HCT116 (cell line): ENCODE results near the gene RAET1L. TPM values are rescaled to one million over a fixed set of nuclear protein-coding genes. Genes with fewer than 3 reads are reported as not detected.

Source experiments
- ATAC-seq: fragments of 200-7000 bp; cut with Tn5 transposase; 2 replicates; pipeline ENCODE4 v1.9.1; 2020; ENCODE audit warnings: mild to moderate bottlenecking, moderate library complexity
- BruUV-seq: library from RNA; stranded (reverse); fragments of 400-500 nt; replicated peaks from 2 replicates; lab custom pipeline; 2021; lab: Mats Ljungman, UMichigan
- CTCF ChIA-PET: fragments of 300-600 bp; sonication (Branson Sonifier 250); formaldehyde crosslinking; loops from one replicate; lab custom pipeline; 2021; ENCODE audit warnings: antibody characterized with exemption; lab: Charles Lee
- POLR2A ChIA-PET: fragments of 300-600, 350-600 bp; sonication (Branson Sonifier 250); formaldehyde crosslinking; loops from one replicate; lab custom pipeline; 2021; ENCODE audit warnings: antibody characterized with exemption; lab: Charles Lee
- RAD21 ChIA-PET, 2 experiments: fragments of 300-600 bp; sonication (Branson Sonifier 250); formaldehyde crosslinking; loops; one replicate each; lab custom pipeline; 2023; ENCODE audit warnings: low total read pairs in 2 of 2; ENCODE audit not compliant: uncharacterized antibody in 2 of 2, unreplicated experiment in 2 of 2, low non-redundant PET in 1 of 2; lab: Charles Lee
- DNase-seq: peaks from one replicate; pipeline ENCODE4 v3.0.0-alpha.2; 2010; ENCODE audit warnings: low read depth, low spot score
- H2AFZ ChIP-seq: fragments of 200-600 bp; shearing (Covaris generic), sonication (generic); 2 replicates; pipeline ENCODE4 v1.6.1; 2017; ENCODE audit warnings: low read depth, mixed run types, mixed read lengths, antibody characterized with exemption, low read length; ENCODE audit not compliant: poor library complexity, severe bottlenecking
- H3K27ac ChIP-seq: 2 replicates; pipeline ENCODE4 v1.5.1; 2012; ENCODE audit warnings: low read depth, low read length
- H3K27me3 ChIP-seq: fragments of 200-600 bp; sonication (generic); 2 replicates; pipeline ENCODE4 v1.6.1; 2016; ENCODE audit warnings: mixed run types, low read length, mixed read lengths; ENCODE audit not compliant: insufficient read depth
- H3K36me3 ChIP-seq, 2 experiments: fragments of 200-500 bp in 1 of 2; fragments of 200-600 bp in 1 of 2; sonication (Bioruptor generic) in 1 of 2; sonication (generic) in 1 of 2; 2 replicates each; pipeline versions ENCODE4 v1.5.1 to v1.6.1; 2014 to 2016; ENCODE audit warnings: low read length in 2 of 2, inconsistent platforms in 1 of 2, mixed read lengths in 1 of 2, mixed run types in 1 of 2; ENCODE audit not compliant: insufficient read depth in 2 of 2, control insufficient read depth in 1 of 2
- H3K4me1 ChIP-seq, 2 experiments: fragments of 200-600 bp in 1 of 2; sonication (generic) in 1 of 2; 2 replicates each; pipeline versions ENCODE4 v1.5.1 to v1.6.1; 2012 to 2017; ENCODE audit warnings: low read length in 2 of 2, inconsistent platforms in 1 of 2, mild to moderate bottlenecking in 1 of 2, mixed read lengths in 1 of 2, mixed run types in 1 of 2, moderate library complexity in 1 of 2; ENCODE audit not compliant: insufficient read depth in 2 of 2, control insufficient read depth in 1 of 2
- H3K4me2 ChIP-seq: fragments of 200-600 bp; sonication (generic); 2 replicates; pipeline ENCODE4 v1.6.1; 2017; ENCODE audit warnings: mixed run types, low read length, mixed read lengths
- H3K4me3 ChIP-seq, 2 experiments: fragments of 200-600 bp in 1 of 2; sonication (generic) in 1 of 2; replicated peaks in 1 of 2; 2 replicates each; pipeline ENCODE4 v1.5.1; 2011 to 2016; ENCODE audit warnings: low read length in 2 of 2, control low read depth in 1 of 2, low read depth in 1 of 2, mild to moderate bottlenecking in 1 of 2, mixed read lengths in 1 of 2, mixed run types in 1 of 2
- H3K79me2 ChIP-seq: fragments of 200-600 bp; sonication (generic); 2 replicates; pipeline ENCODE4 v1.6.1; 2017; ENCODE audit warnings: mild to moderate bottlenecking, mixed run types, low read length, moderate library complexity, mixed read lengths; ENCODE audit not compliant: insufficient read depth
- H3K9ac ChIP-seq: fragments of 200-600 bp; sonication (generic); 2 replicates; pipeline ENCODE4 v1.6.1; 2016; ENCODE audit warnings: low read length, mixed read lengths
- H3K9me2 ChIP-seq: fragments of 200-600 bp; sonication (generic), shearing (Covaris generic); 2 replicates; pipeline ENCODE4 v1.6.1; 2017; ENCODE audit warnings: mixed run types, mild to moderate bottlenecking, moderate library complexity; ENCODE audit not compliant: insufficient read depth
- H3K9me3 ChIP-seq, 2 experiments: fragments of 200-500 bp in 1 of 2; fragments of 200-600 bp in 1 of 2; sonication (Bioruptor generic) in 1 of 2; sonication (generic) in 1 of 2; 2 replicates each; pipeline ENCODE4 v1.6.1; 2014 to 2017; ENCODE audit warnings: low read length in 2 of 2, mixed read lengths in 2 of 2, inconsistent platforms in 1 of 2, low read depth in 1 of 2, mild to moderate bottlenecking in 1 of 2, mixed run types in 1 of 2, moderate library complexity in 1 of 2; ENCODE audit not compliant: control insufficient read depth in 1 of 2, insufficient read depth in 1 of 2
- H4K20me1 ChIP-seq: fragments of 200-600 bp; sonication (generic), shearing (Covaris generic); 2 replicates; pipeline ENCODE4 v1.6.1; 2017; ENCODE audit warnings: mixed run types, mild to moderate bottlenecking, moderate library complexity; ENCODE audit not compliant: insufficient read depth
- CEBPB ChIP-seq: IDR thresholded peaks from 2 replicates; pipeline ENCODE4 v1.6.1; 2012; ENCODE audit warnings: low read depth
- EZH2phosphoT487 ChIP-seq: fragments of 200-600 bp; IDR thresholded peaks from 2 replicates; pipeline ENCODE4 v1.6.1; 2018; ENCODE audit warnings: antibody characterized with exemption, borderline replicate concordance
- POLR2A ChIP-seq: IDR thresholded peaks from 2 replicates; pipeline ENCODE4 v1.7.0; 2011; ENCODE audit warnings: borderline replicate concordance; ENCODE audit not compliant: insufficient read depth, insufficient read length; ENCODE audit errors: extremely low read depth
- POLR2AphosphoS5 ChIP-seq: IDR thresholded peaks from 2 replicates; pipeline ENCODE4 v1.6.1; 2011; ENCODE audit warnings: mild to moderate bottlenecking, low read depth, low read length, moderate library complexity
- SIN3A ChIP-seq: IDR thresholded peaks from 2 replicates; pipeline ENCODE4 v1.6.1; 2012; ENCODE audit warnings: low read depth
- SP1 ChIP-seq: IDR thresholded peaks from 2 replicates; pipeline ENCODE4 v1.6.1; 2012; ENCODE audit warnings: low read depth
- SRF ChIP-seq: IDR thresholded peaks from 2 replicates; pipeline ENCODE4 v1.6.1; 2012; ENCODE audit warnings: low read depth
- YY1 ChIP-seq: IDR thresholded peaks from 2 replicates; pipeline ENCODE4 v1.6.1; 2011; ENCODE audit warnings: low read length, low read depth, moderate library complexity, mild to moderate bottlenecking; ENCODE audit not compliant: insufficient replicate concordance; ENCODE audit errors: extremely low read depth
- ZFX ChIP-seq: fragments of 450-650 bp; IDR thresholded peaks from 2 replicates; pipeline ENCODE4 v1.6.1; 2017
- ZNF274 ChIP-seq: fragments of 200-500 bp; sonication (Bioruptor generic); IDR thresholded peaks from 2 replicates; pipeline ENCODE4 v1.6.1; 2014; ENCODE audit warnings: mild to moderate bottlenecking, low read depth, low read length, inconsistent platforms
- intact Hi-C: fragments of 100-400 bp; cut with micrococcal nuclease; formaldehyde crosslinking; loops from 2 replicates; pipeline ENCODE4 v1.10.0; 2022
- total RNA-seq: library from RNA; stranded (reverse); gene quantifications from one replicate; pipeline ENCODE4 v1.2.1, GENCODE V29; 2021; ENCODE audit not compliant: unreplicated experiment
- TF ChIP-seq, protein P1 (sequence below): IDR thresholded peaks from 2 replicates; pipeline ENCODE4 v1.6.1; 2011; ENCODE audit warnings: mild to moderate bottlenecking, low read length, moderate library complexity; ENCODE audit not compliant: insufficient replicate concordance; ENCODE audit errors: extremely low read depth
- TF ChIP-seq, protein P2 (sequence below): IDR thresholded peaks from 2 replicates; pipeline ENCODE4 v1.6.1; 2012; ENCODE audit warnings: low read depth

The RAET1L gene
- total RNA-seq, 1 experiment from 2014 or later = 1.5 TPM

DNA sequence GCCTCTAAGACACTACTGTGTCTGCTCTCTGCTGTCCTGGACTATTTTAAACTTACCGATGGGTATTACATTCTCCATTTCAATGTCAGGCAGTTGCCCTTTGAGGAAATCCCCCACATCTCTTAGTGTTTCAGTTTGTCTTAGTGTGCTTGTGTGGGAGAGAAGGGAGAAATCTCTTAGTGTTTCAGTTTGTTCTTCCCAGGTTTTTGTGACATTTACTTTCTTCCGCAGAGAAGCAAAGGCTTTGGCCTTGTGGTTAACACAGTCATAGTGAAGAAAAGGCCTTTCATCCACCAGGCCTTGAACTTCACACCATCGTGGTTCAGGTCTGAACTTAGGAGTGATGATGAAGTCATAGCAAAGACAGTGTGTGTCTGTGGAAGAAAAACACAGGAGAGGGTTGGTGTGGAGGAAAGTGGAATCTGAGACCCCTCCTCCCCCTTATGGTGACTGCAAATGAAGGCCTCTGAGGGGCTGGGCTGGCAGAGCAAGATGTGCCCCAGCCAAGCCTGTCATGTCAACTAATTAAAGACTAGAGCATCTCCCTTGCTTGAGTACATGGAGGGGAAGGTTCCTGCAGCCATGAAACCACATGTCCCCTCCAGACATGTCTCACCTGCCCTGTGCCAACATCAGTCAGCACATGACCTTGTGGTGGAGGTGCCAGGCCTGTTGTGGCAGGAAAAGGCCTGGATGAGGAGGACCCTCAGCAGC, 23.9 kb downstream of the RAET1L start:
- DNase-seq = no peak
- Histone ChIP-seq H3K27ac (no peak overlapping the region), H3K9ac (no peak overlapping the region), H3K4me3 (no peak overlapping the region), H3K9me3 (no peaks in the 10 kb centered on the region), H3K27me3 (no peaks in the 10 kb centered on the region), H4K20me1 (no peaks in the 10 kb centered on the region), H3K36me3 (peaks cover 0 to 2% of the 10 kb centered on the region in 2 experiments; a peak in 1 of 4 replicates), H3K9me2 (no peaks in the 10 kb centered on the region), H3K79me2 (no peaks in the 10 kb centered on the region), H3K4me1 (peaks cover 9 to 17% of the 10 kb centered on the region in 2 experiments; a peak in 3 of 4 replicates), H2AFZ (no peak overlapping the region), H3K4me2 (no peak overlapping the region)
- ChIA-PET POLR2A (no interaction called here), RAD21 (no interaction called here), CTCF (no interaction called here)
- TF ChIP-seq SRF (no peak), YY1 (no peak), CEBPB (no peak)
- intact Hi-C loops = loop anchor here (10.0 kb wide), 1 partner anchor 813 kb away; no protein-coding TSS in a partner anchor
- no peak for ATAC-seq
- BruUV-seq = no TSS peak

DNA sequence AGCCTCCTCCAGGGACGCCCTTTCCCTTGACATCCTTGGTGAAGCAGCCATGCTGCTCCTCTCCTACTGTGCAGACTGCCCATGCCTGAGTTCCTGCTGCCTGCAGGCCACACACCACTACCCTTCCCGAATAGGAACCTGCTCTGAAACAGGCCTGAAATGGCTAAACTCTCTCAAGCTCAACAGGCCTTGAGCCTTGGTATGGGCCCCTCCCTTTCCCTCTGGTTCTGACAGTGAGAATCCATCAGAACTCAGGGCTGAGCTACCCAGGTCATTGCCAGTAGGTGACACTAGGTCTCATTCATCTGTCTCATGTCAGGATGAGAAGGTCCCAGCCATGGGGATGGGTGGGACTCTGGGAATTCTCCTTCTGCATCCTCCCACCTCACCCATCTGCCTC, 25.7 kb downstream of the RAET1L start:
- Histone ChIP-seq H3K4me1 (peaks cover 4 to 7% of the 10 kb centered on the region in 2 experiments; a peak in 3 of 4 replicates), H3K9me3 (no peaks in the 10 kb centered on the region), H3K9me2 (no peaks in the 10 kb centered on the region), H2AFZ (no peak overlapping the region), H3K79me2 (no peaks in the 10 kb centered on the region), H3K27ac (no peak overlapping the region), H3K4me2 (no peak overlapping the region), H3K4me3 (no peak overlapping the region), H3K27me3 (no peaks in the 10 kb centered on the region), H3K36me3 (peaks cover 0 to 2% of the 10 kb centered on the region in 2 experiments; a peak in 1 of 4 replicates), H3K9ac (no peak overlapping the region), H4K20me1 (no peaks in the 10 kb centered on the region)
- intact Hi-C loops = loop anchor here (10.0 kb wide), 1 partner anchor 815 kb away; no protein-coding TSS in a partner anchor
- ChIA-PET POLR2A (no interaction called here), CTCF (no interaction called here), RAD21 (no interaction called here)
- ATAC-seq = no peak
- DNase-seq = no peak
- no TSS peak for BruUV-seq
- TF ChIP-seq ZNF274 (no peak), ZFX (no peak), EZH2phosphoT487 (no peak), SP1 (no peak), SIN3A (no peak), POLR2AphosphoS5 (no peak), SRF (no peak), POLR2A (no peak), YY1 (no peak)
- TF ChIP-seq, protein P1, sequence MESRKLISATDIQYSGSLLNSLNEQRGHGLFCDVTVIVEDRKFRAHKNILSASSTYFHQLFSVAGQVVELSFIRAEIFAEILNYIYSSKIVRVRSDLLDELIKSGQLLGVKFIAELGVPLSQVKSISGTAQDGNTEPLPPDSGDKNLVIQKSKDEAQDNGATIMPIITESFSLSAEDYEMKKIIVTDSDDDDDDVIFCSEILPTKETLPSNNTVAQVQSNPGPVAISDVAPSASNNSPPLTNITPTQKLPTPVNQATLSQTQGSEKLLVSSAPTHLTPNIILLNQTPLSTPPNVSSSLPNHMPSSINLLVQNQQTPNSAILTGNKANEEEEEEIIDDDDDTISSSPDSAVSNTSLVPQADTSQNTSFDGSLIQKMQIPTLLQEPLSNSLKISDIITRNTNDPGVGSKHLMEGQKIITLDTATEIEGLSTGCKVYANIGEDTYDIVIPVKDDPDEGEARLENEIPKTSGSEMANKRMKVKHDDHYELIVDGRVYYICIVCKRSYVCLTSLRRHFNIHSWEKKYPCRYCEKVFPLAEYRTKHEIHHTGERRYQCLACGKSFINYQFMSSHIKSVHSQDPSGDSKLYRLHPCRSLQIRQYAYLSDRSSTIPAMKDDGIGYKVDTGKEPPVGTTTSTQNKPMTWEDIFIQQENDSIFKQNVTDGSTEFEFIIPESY = no peak
- TF ChIP-seq, protein P2, sequence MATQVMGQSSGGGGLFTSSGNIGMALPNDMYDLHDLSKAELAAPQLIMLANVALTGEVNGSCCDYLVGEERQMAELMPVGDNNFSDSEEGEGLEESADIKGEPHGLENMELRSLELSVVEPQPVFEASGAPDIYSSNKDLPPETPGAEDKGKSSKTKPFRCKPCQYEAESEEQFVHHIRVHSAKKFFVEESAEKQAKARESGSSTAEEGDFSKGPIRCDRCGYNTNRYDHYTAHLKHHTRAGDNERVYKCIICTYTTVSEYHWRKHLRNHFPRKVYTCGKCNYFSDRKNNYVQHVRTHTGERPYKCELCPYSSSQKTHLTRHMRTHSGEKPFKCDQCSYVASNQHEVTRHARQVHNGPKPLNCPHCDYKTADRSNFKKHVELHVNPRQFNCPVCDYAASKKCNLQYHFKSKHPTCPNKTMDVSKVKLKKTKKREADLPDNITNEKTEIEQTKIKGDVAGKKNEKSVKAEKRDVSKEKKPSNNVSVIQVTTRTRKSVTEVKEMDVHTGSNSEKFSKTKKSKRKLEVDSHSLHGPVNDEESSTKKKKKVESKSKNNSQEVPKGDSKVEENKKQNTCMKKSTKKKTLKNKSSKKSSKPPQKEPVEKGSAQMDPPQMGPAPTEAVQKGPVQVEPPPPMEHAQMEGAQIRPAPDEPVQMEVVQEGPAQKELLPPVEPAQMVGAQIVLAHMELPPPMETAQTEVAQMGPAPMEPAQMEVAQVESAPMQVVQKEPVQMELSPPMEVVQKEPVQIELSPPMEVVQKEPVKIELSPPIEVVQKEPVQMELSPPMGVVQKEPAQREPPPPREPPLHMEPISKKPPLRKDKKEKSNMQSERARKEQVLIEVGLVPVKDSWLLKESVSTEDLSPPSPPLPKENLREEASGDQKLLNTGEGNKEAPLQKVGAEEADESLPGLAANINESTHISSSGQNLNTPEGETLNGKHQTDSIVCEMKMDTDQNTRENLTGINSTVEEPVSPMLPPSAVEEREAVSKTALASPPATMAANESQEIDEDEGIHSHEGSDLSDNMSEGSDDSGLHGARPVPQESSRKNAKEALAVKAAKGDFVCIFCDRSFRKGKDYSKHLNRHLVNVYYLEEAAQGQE = no peak
